ENCODE data around the gene INPP1. TPM values are rescaled to one million over a fixed set of nuclear protein-coding genes. Genes with fewer than 3 reads are reported as not detected.

Gene INPP1
- polyA plus RNA-seq, 6 donors from 2014 or later, result 1.3 to 4.4 (median 3.4) TPM; not detected in 1

DNA sequence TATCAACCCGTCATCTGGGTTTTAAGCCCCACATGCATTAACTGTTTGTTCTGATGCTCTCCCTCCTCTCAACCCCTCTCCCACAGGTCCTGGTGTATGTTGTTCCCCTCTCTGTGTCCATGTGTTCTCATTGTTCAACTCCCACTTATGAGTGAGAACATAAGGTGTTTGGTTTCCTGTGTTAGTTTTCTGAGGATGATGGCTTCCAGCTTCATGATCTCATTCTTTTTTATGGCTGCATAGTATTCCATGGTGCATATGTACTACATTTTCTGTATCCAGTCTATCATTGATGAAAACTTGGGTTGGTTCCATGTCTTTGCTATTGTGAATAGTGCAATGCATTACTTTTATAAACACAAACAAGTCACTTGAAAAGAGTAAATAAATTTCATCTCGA, 7.0 kb upstream of the INPP1 start:
- Mint-ChIP-seq H3K27me3 (peaks cover 0 to 7% (median 0%) of the 10 kb centered on the region in 3 donors), H3K27ac (no peak overlapping the region)

DNA sequence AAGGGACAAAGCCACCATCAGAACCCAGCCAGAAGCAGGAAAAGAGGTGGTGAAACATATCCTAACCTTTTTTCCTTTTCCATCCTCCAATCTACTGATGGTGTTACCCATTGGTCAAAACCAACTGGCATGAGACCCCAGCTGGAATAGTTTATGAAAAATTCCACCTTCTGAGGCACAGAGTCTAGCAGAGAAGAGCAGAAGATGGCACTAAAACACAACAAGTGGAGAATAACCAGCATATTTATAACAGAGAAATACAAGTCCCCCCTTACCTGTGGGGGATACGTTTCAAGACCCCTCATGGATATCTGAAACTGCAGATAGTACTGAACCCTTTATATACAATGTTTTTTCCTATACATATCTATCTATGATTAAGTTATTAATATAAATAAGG, 4.9 kb upstream of the INPP1 start:
- DNase-seq (no peak), ATAC-seq (ENCODE audit: low read depth in 2 of 2) (no peak)
- Mint-ChIP-seq H3K4me3 (no peak overlapping the region), H3K9me3 (peaks cover 0 to 2% (median 0%) of the 10 kb centered on the region in 7 donors), H3K36me3 (no peaks in the 10 kb centered on the region), H3K27me3 (peaks cover 0 to 1% (median 0%) of the 10 kb centered on the region in 3 donors), H3K27ac (no peak overlapping the region), H3K4me1 (peaks cover 0 to 9% (median 6%) of the 10 kb centered on the region in 3 donors)

More for the DNA sequence above, 7.0 kb upstream of the INPP1 start:
- Mint-ChIP-seq H3K4me1 (no peaks in the 10 kb centered on the region), H3K4me3 (no peak overlapping the region), H3K36me3 (no peaks in the 10 kb centered on the region), H3K9me3 (peaks cover 0 to 4% (median 0%) of the 10 kb centered on the region in 7 donors)
- DNase-seq (no peak), ATAC-seq (ENCODE audit: low read depth in 2 of 2) (no peak)

DNA sequence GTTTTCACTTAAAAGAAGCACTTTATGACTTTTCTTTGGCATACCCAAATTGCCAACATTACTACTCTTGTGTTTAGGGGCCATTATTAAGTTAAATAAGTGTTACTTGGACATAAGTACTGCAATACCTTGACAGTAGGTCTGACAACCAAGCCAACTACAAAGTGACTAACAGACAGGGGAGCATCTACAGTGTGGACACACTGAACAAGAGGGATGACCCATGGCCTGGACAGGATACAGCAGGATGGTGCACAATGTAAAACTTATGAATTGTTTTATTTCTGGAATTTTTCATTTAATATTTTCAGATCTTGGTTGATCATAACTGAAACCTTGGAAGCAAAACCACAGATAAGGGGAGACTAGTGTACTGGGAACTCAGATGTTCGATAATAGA, 4.0 kb upstream of the INPP1 start:
- Mint-ChIP-seq H3K9me3 (peaks cover 0 to 2% (median 0%) of the 10 kb centered on the region in 7 donors), H3K27me3 (no peaks in the 10 kb centered on the region), H3K4me1 (peaks cover 4 to 13% (median 9%) of the 10 kb centered on the region in 3 donors), H3K36me3 (no peaks in the 10 kb centered on the region), H3K4me3 (no peak overlapping the region), H3K27ac (no peak overlapping the region)
- no peak for DNase-seq
- ATAC-seq (ENCODE audit: low read depth in 2 of 2), result no peak

DNA sequence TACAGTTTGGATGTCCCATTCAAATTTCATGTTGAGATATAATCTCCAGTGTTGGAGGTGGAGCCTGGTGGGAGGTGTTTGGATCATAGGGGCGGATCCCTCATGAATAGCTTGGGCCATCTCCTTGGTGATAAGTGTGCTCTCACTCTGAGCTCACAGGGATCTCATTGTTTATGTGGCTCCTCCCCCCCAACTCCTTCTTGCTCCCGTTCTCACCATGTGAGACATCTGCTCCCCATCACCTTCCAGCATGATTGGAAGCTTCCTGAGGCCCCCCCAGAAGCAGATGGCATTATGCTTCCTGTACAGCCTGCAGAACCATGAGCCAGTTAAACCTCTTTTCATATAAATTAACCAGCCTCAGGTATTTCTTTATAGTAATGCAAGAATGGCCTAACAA, 3.0 kb upstream of the INPP1 start:
- Mint-ChIP-seq H3K4me1 (peaks cover 7 to 14% (median 11%) of the 10 kb centered on the region in 3 donors), H3K27ac (peak overlapping the region in 1 of 6 donors; percentile 36), H3K36me3 (no peaks in the 10 kb centered on the region), H3K9me3 (peaks cover 0 to 2% (median 0%) of the 10 kb centered on the region in 7 donors), H3K4me3 (peak overlapping the region in 1 of 8 donors; percentile 8), H3K27me3 (no peaks in the 10 kb centered on the region)
- DNase-seq, result no peak
- ATAC-seq (ENCODE audit: low read depth in 2 of 2), result no peak

DNA sequence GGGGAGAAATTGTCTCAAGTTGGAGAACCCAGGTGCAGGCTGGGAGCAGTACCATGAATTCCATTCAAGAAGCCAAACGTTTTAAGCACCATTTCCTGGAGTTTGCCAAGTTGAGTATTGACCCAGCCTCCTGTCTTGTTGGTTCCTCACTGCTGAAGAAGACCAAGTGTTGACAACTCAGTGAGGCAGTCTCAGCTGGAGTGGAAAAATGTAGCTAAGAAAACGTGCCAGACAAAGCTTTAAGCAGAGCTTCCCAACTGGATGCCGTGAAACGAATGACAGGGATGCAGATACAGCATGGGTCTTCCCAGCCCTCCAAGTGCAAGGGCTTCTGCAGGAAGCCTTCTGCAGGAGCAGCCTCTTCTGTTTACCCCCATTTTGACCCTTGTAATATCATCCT, 778 bp upstream of the INPP1 start:
- Mint-ChIP-seq H3K4me3 (peak overlapping the region in 7 of 8 donors; percentile 81 to 92 (median 89)), H3K9me3 (no peaks in the 10 kb centered on the region), H3K27ac (peak overlapping the region in 2 of 6 donors; percentile 60 to 70), H3K27me3 (no peaks in the 10 kb centered on the region), H3K36me3 (no peaks in the 10 kb centered on the region), H3K4me1 (peaks cover 7 to 14% (median 11%) of the 10 kb centered on the region in 3 donors)
- no peak for ATAC-seq (ENCODE audit: low read depth in 2 of 2)
- no peak for DNase-seq

DNA sequence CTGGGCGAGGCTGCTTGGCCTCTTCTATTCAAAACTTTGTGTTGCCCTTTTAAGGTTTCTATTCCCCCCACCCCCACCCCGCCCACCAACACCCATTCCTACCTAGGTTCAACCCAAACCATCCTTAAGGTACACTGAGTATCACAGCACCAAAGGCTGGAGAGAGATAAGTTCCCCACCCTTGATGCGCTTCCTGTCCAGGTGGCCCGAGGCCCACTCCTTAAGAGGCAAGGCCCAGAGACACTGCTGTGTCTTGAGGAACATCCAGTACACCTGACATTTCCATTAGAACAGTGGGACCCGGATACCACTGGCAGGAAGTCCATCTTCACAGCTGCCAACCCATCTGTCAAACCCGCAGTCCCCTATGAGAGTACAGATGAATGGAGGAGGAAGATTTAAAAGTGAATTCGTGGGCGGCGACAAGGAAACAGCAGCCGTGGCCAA, 277 bp upstream of the INPP1 start:
- Mint-ChIP-seq H3K27me3 (no peaks in the 10 kb centered on the region), H3K36me3 (no peaks in the 10 kb centered on the region), H3K4me1 (peaks cover 7 to 14% (median 11%) of the 10 kb centered on the region in 3 donors), H3K9me3 (no peaks in the 10 kb centered on the region), H3K27ac (peak overlapping the region in 3 of 6 donors; percentile 68 to 87 (median 70)), H3K4me3 (peak overlapping the region; percentile 81 to 92 (median 90))
- DNase-seq, result peak; percentile 8
- peak; percentile 24 to 29 for ATAC-seq (ENCODE audit: low read depth in 2 of 2)

DNA sequence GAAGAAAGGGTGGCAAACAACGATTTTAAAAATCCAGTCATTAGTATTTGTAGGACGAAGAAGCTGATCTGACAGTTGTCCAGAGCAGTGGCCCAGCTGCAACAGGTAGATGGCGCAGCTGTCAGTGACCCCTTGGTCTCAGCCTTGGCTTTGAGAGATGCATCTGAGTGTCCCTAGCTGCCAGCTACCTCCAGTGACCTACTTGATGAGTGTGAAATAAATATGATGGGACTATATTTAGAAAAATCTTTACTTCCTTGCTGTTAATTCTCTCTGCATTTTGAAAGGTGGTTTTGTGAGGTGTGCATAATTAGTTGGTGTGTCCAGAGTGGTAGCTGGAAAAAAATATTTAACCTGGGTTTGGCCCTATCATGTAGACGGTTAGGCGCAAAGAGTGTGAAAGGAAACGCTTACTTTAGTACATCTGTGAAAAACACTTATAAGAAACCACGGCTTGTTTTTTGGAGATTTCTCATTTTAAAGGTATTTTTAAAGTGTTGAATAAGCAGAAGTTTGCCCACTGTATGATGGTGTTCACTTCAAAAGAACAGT, 963 bp downstream of the INPP1 start:
- ATAC-seq (ENCODE audit: low read depth in 2 of 2) (peak in 1 of 2 donors; percentile 29), DNase-seq (no peak)
- no peaks in the 10 kb centered on the region for H3K27me3 Mint-ChIP-seq
- H3K4me1 Mint-ChIP-seq, result peaks cover 7 to 14% (median 11%) of the 10 kb centered on the region in 3 donors
- H3K9me3 Mint-ChIP-seq, result no peaks in the 10 kb centered on the region
- H3K27ac Mint-ChIP-seq, result peak overlapping the region in 3 of 6 donors; percentile 1 to 63 (median 32)
- peak overlapping the region; percentile 81 to 94 (median 88) for H3K4me3 Mint-ChIP-seq
- no peaks in the 10 kb centered on the region for H3K36me3 Mint-ChIP-seq

DNA sequence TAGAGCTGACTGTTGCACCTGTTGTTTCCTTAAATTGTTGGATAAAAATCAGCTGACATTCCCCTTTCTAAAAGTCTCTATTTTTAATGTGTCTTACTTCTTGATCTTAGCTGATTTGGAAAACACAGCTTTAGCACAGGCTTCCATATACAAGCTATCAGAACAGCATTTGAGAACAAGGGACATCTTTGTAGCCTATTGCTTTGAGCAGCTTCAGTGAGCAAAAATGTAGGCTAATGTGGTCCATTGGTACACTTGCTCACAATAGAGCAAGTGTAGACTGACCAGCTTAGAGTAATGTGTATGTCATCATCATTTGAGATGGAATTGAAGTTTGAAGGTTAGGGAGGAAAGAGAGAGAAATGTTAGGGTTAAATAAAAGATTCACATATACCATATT, 7.0 kb downstream of the INPP1 start:
- ATAC-seq (ENCODE audit: low read depth in 2 of 2) (no peak), DNase-seq (no peak)
- Mint-ChIP-seq H3K9me3 (no peaks in the 10 kb centered on the region), H3K4me1 (no peaks in the 10 kb centered on the region), H3K4me3 (no peak overlapping the region), H3K36me3 (no peaks in the 10 kb centered on the region), H3K27ac (no peak overlapping the region), H3K27me3 (no peaks in the 10 kb centered on the region)

DNA sequence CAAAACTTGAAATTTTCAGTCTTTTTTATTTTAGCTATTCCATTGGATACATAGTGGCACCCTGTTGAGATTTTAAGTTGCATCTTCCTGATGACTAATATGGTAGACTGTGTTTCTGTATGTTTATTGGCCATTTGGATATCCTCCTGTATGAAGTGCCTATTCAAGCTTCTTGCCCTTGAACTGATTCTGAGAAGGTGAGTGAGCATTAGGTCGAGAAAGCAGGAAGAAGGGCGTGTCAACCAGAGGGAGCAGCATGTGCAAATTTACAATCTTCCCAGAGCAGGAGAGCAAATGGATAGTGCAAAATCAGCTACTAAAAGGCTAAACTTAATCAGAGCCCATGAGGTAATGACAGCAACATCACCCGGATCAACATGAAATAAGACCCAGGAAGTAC, 8.6 kb downstream of the INPP1 start:
- no peak overlapping the region for H3K4me3 Mint-ChIP-seq
- H3K9me3 Mint-ChIP-seq, result no peaks in the 10 kb centered on the region
- no peaks in the 10 kb centered on the region for H3K36me3 Mint-ChIP-seq
- no peak overlapping the region for H3K27ac Mint-ChIP-seq
- DNase-seq, result no peak
- H3K4me1 Mint-ChIP-seq, result no peaks in the 10 kb centered on the region
- no peaks in the 10 kb centered on the region for H3K27me3 Mint-ChIP-seq
- no peak for ATAC-seq (ENCODE audit: low read depth in 2 of 2)

DNA sequence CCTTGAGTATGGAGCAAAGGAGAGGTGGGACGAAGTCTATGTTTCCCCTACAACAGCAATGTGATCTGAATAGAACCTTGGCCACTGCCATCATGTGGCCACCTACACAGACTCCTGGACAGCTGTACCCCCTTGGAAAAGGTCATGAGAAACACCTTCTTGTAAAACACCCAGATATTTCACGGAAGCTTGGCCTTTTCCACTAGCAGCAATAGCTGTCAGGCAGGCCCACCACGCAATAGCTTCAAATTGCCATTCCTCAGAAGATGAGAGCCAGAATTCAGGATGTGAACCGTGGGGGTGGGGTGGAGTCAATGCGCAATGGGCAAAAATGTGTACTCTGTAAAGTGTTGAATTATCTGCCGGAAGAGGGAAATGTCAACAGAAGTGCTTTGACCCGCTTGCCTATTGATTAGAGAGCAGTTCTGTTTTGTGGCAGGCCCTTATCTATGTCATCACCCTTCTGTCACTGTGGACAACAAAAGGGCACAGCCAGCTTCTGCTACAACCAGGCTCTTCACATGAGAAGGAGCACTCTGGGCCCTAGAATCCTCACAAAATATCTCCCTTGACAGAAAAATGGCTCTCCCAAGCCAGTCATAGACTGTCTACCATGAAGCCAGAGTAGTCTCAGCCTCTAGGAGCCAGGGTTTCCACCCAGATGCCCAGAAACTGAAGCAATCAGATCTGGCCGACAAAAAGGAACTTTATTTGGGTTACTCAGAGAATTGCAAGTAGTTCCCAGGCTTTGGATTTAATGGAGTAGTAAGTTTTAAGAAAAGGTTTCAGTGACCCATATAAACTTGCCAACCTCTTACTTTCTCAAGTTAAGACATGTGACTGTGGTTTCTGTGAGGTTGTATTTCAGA, 9.5 kb downstream of the INPP1 start:
- H3K9me3 Mint-ChIP-seq, result no peaks in the 10 kb centered on the region
- no peak for ATAC-seq (ENCODE audit: low read depth in 2 of 2)
- H3K27ac Mint-ChIP-seq, result peak overlapping the region in 1 of 6 donors; percentile 41
- no peak overlapping the region for H3K4me3 Mint-ChIP-seq
- DNase-seq, result no peak
- H3K36me3 Mint-ChIP-seq, result no peaks in the 10 kb centered on the region
- no peaks in the 10 kb centered on the region for H3K4me1 Mint-ChIP-seq
- H3K27me3 Mint-ChIP-seq, result no peaks in the 10 kb centered on the region

DNA sequence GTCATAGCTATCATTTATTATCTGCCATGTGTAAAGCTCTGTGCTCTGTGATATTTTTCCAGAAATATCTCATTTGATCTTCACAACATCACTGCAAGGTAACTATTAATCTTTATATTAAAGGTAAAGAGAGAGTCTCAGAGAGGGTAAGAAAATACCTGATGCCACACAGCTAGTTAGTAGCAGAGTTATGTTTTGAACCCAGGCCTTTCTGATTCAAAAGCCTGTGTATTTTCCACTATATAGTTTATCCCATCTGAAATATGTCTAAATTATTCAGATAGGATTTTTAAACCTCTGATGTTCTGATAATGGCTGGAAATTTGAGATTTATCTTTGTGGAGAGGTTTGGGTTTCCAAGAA, 10.1 kb downstream of the INPP1 start:
- H3K36me3 Mint-ChIP-seq, result no peaks in the 10 kb centered on the region
- no peaks in the 10 kb centered on the region for H3K27me3 Mint-ChIP-seq
- DNase-seq, result no peak
- ATAC-seq (ENCODE audit: low read depth in 2 of 2), result no peak
- no peaks in the 10 kb centered on the region for H3K4me1 Mint-ChIP-seq
- H3K4me3 Mint-ChIP-seq, result no peak overlapping the region
- no peaks in the 10 kb centered on the region for H3K9me3 Mint-ChIP-seq
- no peak overlapping the region for H3K27ac Mint-ChIP-seq

DNA sequence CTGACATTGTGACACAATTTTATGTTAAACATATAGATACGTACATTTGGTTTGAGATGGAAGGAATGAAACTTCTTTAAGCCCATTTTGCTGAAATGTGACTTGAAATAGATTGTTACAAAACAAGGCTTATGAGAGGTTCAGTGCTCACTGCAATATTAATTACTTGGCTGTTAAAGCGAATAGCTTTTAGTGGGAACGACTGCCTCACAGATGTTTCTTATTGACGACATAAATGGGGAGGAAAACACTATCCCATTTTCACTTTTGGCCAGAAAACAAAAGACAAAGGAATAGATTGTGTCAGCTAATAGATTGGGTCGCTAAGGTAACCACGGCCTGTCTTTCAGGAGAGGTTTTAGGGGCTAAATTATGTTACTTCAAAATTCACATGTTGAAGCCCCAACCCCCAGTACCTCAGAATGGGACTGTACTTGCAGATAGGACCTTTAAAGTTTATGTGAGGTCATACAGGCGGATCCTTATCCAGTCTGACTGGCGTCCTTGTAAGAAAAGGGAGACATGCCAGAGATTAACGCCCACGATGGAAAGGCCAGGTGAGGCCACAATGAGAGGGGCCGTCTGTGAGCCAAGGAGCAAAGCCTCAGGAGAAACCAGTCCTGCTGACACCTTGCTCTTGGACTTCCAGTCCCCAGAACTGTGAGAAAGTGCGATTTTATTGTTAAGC, 10.8 kb downstream of the INPP1 start:
- Mint-ChIP-seq H3K36me3 (no peaks in the 10 kb centered on the region), H3K27me3 (no peaks in the 10 kb centered on the region), H3K27ac (no peak overlapping the region), H3K4me1 (peaks cover 0 to 4% (median 0%) of the 10 kb centered on the region in 3 donors), H3K9me3 (no peaks in the 10 kb centered on the region), H3K4me3 (no peak overlapping the region)
- DNase-seq (no peak), ATAC-seq (ENCODE audit: low read depth in 2 of 2) (no peak)

DNA sequence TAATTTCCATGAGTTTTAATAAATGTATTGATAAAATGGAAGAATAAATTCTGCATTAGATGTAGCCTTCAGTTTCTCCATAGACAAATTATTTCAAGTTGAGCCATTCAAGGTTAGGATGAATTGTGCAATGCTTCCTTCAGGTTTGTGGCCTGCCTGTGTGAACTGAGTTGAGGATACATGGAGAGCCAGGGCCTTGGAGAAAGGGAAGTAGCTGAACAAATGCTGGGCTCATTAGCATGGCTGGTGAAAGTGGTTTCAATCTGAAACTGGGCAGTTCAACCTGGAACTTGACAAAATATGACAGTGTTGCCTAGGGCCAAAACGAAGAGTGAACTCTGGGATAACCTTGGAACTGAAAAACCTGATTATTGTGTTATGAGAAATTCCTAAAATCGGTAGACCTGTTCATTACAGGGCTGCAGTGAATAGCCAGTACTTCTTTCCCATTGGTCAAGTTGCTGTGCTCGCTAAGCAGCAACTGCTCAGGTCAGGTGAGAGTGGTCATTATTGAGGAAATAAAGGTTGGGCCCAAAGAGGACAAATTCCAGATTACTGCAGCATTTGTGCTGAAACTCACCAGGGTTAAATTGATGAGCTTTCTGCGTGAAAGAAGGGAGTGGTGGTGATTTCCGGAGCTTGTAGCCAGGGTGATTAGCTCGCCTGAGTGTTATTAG, 12.7 kb downstream of the INPP1 start:
- no peak for DNase-seq
- no peaks in the 10 kb centered on the region for H3K36me3 Mint-ChIP-seq
- ATAC-seq (ENCODE audit: low read depth in 2 of 2), result no peak
- no peaks in the 10 kb centered on the region for H3K27me3 Mint-ChIP-seq
- no peak overlapping the region for H3K4me3 Mint-ChIP-seq
- no peaks in the 10 kb centered on the region for H3K9me3 Mint-ChIP-seq
- peak overlapping the region in 1 of 6 donors; percentile 57 for H3K27ac Mint-ChIP-seq
- peaks cover 6 to 21% (median 10%) of the 10 kb centered on the region in 3 donors for H3K4me1 Mint-ChIP-seq

Measured in naive B cell (primary cell).